Liver (tissue), 9 donors: ENCODE results near the gene STEAP2. TPM values are rescaled to one million over a fixed set of nuclear protein-coding genes. Genes with fewer than 3 reads are reported as not detected.

Experiments used
- DNase-seq: peaks from one replicate; pipeline ENCODE4 v3.0.0-alpha.2; 2017; ENCODE audit warnings: low spot score
- H3K27ac ChIP-seq, 2 donors: one replicate each; pipeline ENCODE4 v1.7.0; 2013; ENCODE audit warnings: inconsistent platforms in 2 of 2, low read length in 2 of 2, control low read depth in 1 of 2, low read depth in 1 of 2, mild to moderate bottlenecking in 1 of 2
- H3K27me3 ChIP-seq, 4 donors: one replicate each; pipeline versions ENCODE4 v1.6.1 to v1.7.0; 2013; ENCODE audit warnings: low read length in 3 of 4, inconsistent platforms in 1 of 4, mild to moderate bottlenecking in 1 of 4, moderate library complexity in 1 of 4; ENCODE audit not compliant: control insufficient read depth in 4 of 4, insufficient read depth in 4 of 4
- H3K36me3 ChIP-seq, 4 donors: one replicate each; pipeline versions ENCODE4 v1.6.1 to v1.7.0; 2013; ENCODE audit warnings: low read length in 3 of 4, mild to moderate bottlenecking in 3 of 4, low read depth in 1 of 4, moderate library complexity in 1 of 4; ENCODE audit not compliant: control insufficient read depth in 4 of 4, insufficient read depth in 3 of 4
- H3K4me1 ChIP-seq, 4 donors: one replicate each; pipeline versions ENCODE4 v1.6.1 to v1.7.0; 2013; ENCODE audit warnings: low read length in 3 of 4, mild to moderate bottlenecking in 3 of 4, moderate library complexity in 1 of 4; ENCODE audit not compliant: control insufficient read depth in 4 of 4, insufficient read depth in 4 of 4
- H3K4me3 ChIP-seq, 3 donors: one replicate each; pipeline versions ENCODE4 v1.6.1 to v1.7.0; 2013; ENCODE audit warnings: low read length in 3 of 3, control low read depth in 1 of 3, low read depth in 1 of 3, mild to moderate bottlenecking in 1 of 3
- H3K9ac ChIP-seq, 2 donors: one replicate each; pipeline ENCODE4 v1.7.0; 2013; ENCODE audit warnings: low read length in 2 of 2, mild to moderate bottlenecking in 2 of 2, moderate library complexity in 2 of 2, control low read depth in 1 of 2, low read depth in 1 of 2
- H3K9me3 ChIP-seq, 4 donors: one replicate each; pipeline versions ENCODE4 v1.6.1 to v1.7.0; 2013; ENCODE audit warnings: low read length in 3 of 4; ENCODE audit not compliant: control insufficient read depth in 4 of 4
- ATF3 ChIP-seq: IDR thresholded peaks from 2 replicates; pipeline ENCODE4 v1.6.1; 2016; ENCODE audit warnings: antibody characterized with exemption
- EGR1 ChIP-seq, 2 donors: IDR thresholded peaks; 2 replicates each; pipeline ENCODE4 v1.6.1; 2016 to 2018; ENCODE audit warnings: antibody characterized with exemption in 2 of 2, low read depth in 2 of 2
- FOXA1 ChIP-seq: IDR thresholded peaks from 2 replicates; pipeline ENCODE4 v1.6.1; 2016; ENCODE audit warnings: antibody characterized with exemption
- FOXA2 ChIP-seq: IDR thresholded peaks from 2 replicates; pipeline ENCODE4 v1.6.1; 2016; ENCODE audit warnings: antibody characterized with exemption
- GABPA ChIP-seq, 2 donors: IDR thresholded peaks in 1 of 2; conservative IDR thresholded peaks in 1 of 2; 2 replicates each; pipeline ENCODE4 v1.6.1; 2016; ENCODE audit warnings: antibody characterized with exemption in 2 of 2, mild to moderate bottlenecking in 1 of 2, moderate library complexity in 1 of 2
- HNF4A ChIP-seq, 2 donors: conservative IDR thresholded peaks; 2 replicates each; pipeline ENCODE4 v1.6.1; 2016; ENCODE audit warnings: antibody characterized with exemption in 2 of 2, mild to moderate bottlenecking in 2 of 2
- HNF4G ChIP-seq: IDR thresholded peaks from 2 replicates; pipeline ENCODE4 v1.6.1; 2016; ENCODE audit warnings: antibody characterized with exemption
- JUND ChIP-seq, 2 donors: IDR thresholded peaks; 2 replicates each; pipeline ENCODE4 v1.6.1; 2016; ENCODE audit warnings: antibody characterized with exemption in 2 of 2
- NR2F2 ChIP-seq: IDR thresholded peaks from 2 replicates; pipeline ENCODE4 v1.6.1; 2016; ENCODE audit warnings: antibody characterized with exemption
- RAD21 ChIP-seq, 2 donors: IDR thresholded peaks; 2 replicates each; pipeline ENCODE4 v1.6.1; 2016; ENCODE audit warnings: antibody characterized with exemption in 2 of 2, mild to moderate bottlenecking in 2 of 2
- RXRA ChIP-seq, 2 donors: IDR thresholded peaks; 2 replicates each; pipeline ENCODE4 v1.6.1; 2017 to 2018; ENCODE audit warnings: antibody characterized with exemption in 2 of 2, mild to moderate bottlenecking in 1 of 2
- SP1 ChIP-seq: IDR thresholded peaks from 2 replicates; pipeline ENCODE4 v1.6.1; 2018; ENCODE audit warnings: antibody characterized with exemption, mild to moderate bottlenecking
- TAF1 ChIP-seq: conservative IDR thresholded peaks from 2 replicates; pipeline ENCODE4 v1.6.1; 2016; ENCODE audit warnings: antibody characterized with exemption, mild to moderate bottlenecking
- YY1 ChIP-seq: IDR thresholded peaks from 2 replicates; pipeline ENCODE4 v1.6.1; 2016; ENCODE audit warnings: antibody characterized with exemption, mild to moderate bottlenecking
- WGBS: extraction: QIAGEN DNeasy Blood & Tissue Kit; methylation state at CpG from one replicate; pipeline ENCODE4 v1.1.7; 2013; 5-methylcytosine and 5-hydroxymethylcytosine counted together
- polyA plus RNA-seq, 2 donors: library from polyadenylated mRNA; stranded (reverse) in 1 of 2; unstranded in 1 of 2; fragments of 200-250 nt in 1 of 2; fragments of >200 nt in 1 of 2; fragmentation: Nextera tagmentation in 1 of 2; extraction: Ambion mirVana in 1 of 2; gene quantifications; one replicate each; pipeline versions ENCODE4 v1.2.1 to v1.2.3, GENCODE V29; 2013 to 2015
- total RNA-seq, 2 donors: library from RNA; depleted of rRNA; stranded (reverse); fragments of >200 nt; gene quantifications; one replicate each; pipeline ENCODE4 v1.2.3, GENCODE V29; 2014
- TF ChIP-seq, protein P1 (sequence below): fragments of 150-350 bp; IDR thresholded peaks from 2 replicates; pipeline ENCODE4 v1.5.1; 2017; ENCODE audit warnings: improper control_type of control experiment, low read depth, low read length; ENCODE audit not compliant: missing input control
- TF ChIP-seq, protein P2 (sequence below): IDR thresholded peaks from 2 replicates; pipeline ENCODE4 v1.6.1; 2016; ENCODE audit warnings: antibody characterized with exemption, mild to moderate bottlenecking
- donor health status: healthy.
- donor health status: healthy.
- donor health status: healthy.
- donor health status: healthy.
- donor health status: healthy.

STEAP2 gene
- total and polyA plus RNA-seq, 4 donors, result 1.2 to 25.9 (median 5.2) TPM

DNA sequence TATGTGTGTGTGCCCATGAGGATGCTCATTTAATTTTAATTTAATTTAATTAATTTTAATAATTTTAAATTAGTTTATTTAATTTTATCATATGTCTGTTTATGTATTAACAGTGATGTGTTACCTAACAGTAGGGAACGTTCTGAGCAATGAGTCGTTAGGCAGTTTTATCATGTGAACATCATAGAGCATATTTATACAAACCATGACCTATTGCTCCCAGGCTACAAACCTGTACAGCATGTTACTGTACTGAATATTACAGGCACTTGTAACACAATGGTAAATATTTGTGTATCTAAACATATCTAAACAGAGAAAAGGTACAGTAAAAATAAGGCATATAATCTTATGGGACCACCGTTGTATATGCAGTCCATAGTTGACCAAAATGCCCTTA, 19.8 kb downstream of the STEAP2 start:
- no peak for DNase-seq
- no peaks in the 10 kb centered on the region for H3K36me3 ChIP-seq
- no peaks in the 10 kb centered on the region for H3K27me3 ChIP-seq
- TF ChIP-seq, protein P1, sequence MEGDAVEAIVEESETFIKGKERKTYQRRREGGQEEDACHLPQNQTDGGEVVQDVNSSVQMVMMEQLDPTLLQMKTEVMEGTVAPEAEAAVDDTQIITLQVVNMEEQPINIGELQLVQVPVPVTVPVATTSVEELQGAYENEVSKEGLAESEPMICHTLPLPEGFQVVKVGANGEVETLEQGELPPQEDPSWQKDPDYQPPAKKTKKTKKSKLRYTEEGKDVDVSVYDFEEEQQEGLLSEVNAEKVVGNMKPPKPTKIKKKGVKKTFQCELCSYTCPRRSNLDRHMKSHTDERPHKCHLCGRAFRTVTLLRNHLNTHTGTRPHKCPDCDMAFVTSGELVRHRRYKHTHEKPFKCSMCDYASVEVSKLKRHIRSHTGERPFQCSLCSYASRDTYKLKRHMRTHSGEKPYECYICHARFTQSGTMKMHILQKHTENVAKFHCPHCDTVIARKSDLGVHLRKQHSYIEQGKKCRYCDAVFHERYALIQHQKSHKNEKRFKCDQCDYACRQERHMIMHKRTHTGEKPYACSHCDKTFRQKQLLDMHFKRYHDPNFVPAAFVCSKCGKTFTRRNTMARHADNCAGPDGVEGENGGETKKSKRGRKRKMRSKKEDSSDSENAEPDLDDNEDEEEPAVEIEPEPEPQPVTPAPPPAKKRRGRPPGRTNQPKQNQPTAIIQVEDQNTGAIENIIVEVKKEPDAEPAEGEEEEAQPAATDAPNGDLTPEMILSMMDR, result no peak
- TF ChIP-seq HNF4G (no peak), NR2F2 (no peak), JUND (IDR thresholded peaks at IDR 0.05) (no peak), SP1 (no peak), FOXA2 (no peak), HNF4A (conservative IDR thresholded peaks at IDR 0.05) (no peak), RAD21 (IDR thresholded peaks at IDR 0.05) (no peak), RXRA (IDR thresholded peaks at IDR 0.05) (no peak), ATF3 (no peak), FOXA1 (no peak), TAF1 (no peak), EGR1 (IDR thresholded peaks at IDR 0.05; ENCODE audit: low read depth in 2 of 2) (no peak)
- H3K9ac ChIP-seq, result no peak overlapping the region
- 52% methylated on average over 3 of the region's 3 CpGs for WGBS
- peaks cover 0 to 2% (median under 1%) of the 10 kb centered on the region in 4 donors for H3K4me1 ChIP-seq
- no peak overlapping the region for H3K4me3 ChIP-seq
- no peaks in the 10 kb centered on the region for H3K9me3 ChIP-seq
- H3K27ac ChIP-seq, result no peak overlapping the region

- Histone ChIP-seq H3K9me3 (no peaks in the 10 kb centered on the region), H3K36me3 (no peaks in the 10 kb centered on the region), H3K4me1 (peaks cover 0 to 2% (median under 1%) of the 10 kb centered on the region in 4 donors), H3K9ac (no peak overlapping the region), H3K27ac (no peak overlapping the region), H3K4me3 (no peak overlapping the region), H3K27me3 (no peaks in the 10 kb centered on the region)
- DNase-seq, result no peak
- TF ChIP-seq, protein P1, result no peak
- TF ChIP-seq ATF3, result no peak
- 79% methylated on average over 5 of the region's 5 CpGs for WGBS
Observed at GRCh38 chr7:90232430-90232829, 20.9 kb downstream of the STEAP2 start.

- H3K4me1 ChIP-seq, result peaks cover 0 to 2% (median under 1%) of the 10 kb centered on the region in 4 donors
- 96% methylated on average over 6 of the region's 6 CpGs for WGBS
Observed at GRCh38 chr7:90233569-90233968, 22.0 kb downstream of the STEAP2 start.

More at GRCh38 chr7:90233569-90233968, 22.0 kb downstream of the STEAP2 start:
- Histone ChIP-seq H3K27me3 (no peaks in the 10 kb centered on the region), H3K27ac (no peak overlapping the region), H3K9me3 (no peaks in the 10 kb centered on the region), H3K9ac (no peak overlapping the region), H3K36me3 (no peaks in the 10 kb centered on the region), H3K4me3 (no peak overlapping the region)
- TF ChIP-seq FOXA1 (no peak), HNF4A (conservative IDR thresholded peaks at IDR 0.05) (no peak), RXRA (IDR thresholded peaks at IDR 0.05) (no peak), EGR1 (IDR thresholded peaks at IDR 0.05; ENCODE audit: low read depth in 2 of 2) (no peak), ATF3 (no peak), NR2F2 (no peak), HNF4G (no peak), TAF1 (no peak), SP1 (no peak), GABPA (IDR thresholded peaks at IDR 0.05 in 1 of 2, conservative IDR thresholded peaks at IDR 0.05 in 1 of 2) (no peak), YY1 (no peak)
- TF ChIP-seq, protein P2, sequence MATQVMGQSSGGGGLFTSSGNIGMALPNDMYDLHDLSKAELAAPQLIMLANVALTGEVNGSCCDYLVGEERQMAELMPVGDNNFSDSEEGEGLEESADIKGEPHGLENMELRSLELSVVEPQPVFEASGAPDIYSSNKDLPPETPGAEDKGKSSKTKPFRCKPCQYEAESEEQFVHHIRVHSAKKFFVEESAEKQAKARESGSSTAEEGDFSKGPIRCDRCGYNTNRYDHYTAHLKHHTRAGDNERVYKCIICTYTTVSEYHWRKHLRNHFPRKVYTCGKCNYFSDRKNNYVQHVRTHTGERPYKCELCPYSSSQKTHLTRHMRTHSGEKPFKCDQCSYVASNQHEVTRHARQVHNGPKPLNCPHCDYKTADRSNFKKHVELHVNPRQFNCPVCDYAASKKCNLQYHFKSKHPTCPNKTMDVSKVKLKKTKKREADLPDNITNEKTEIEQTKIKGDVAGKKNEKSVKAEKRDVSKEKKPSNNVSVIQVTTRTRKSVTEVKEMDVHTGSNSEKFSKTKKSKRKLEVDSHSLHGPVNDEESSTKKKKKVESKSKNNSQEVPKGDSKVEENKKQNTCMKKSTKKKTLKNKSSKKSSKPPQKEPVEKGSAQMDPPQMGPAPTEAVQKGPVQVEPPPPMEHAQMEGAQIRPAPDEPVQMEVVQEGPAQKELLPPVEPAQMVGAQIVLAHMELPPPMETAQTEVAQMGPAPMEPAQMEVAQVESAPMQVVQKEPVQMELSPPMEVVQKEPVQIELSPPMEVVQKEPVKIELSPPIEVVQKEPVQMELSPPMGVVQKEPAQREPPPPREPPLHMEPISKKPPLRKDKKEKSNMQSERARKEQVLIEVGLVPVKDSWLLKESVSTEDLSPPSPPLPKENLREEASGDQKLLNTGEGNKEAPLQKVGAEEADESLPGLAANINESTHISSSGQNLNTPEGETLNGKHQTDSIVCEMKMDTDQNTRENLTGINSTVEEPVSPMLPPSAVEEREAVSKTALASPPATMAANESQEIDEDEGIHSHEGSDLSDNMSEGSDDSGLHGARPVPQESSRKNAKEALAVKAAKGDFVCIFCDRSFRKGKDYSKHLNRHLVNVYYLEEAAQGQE, result no peak
- TF ChIP-seq, protein P1, result no peak
- DNase-seq, result no peak
